DMS 273 (cell line): ENCODE measurements around the gene MTERF2.

Experiments used
- DNase-seq: peaks from one replicate; lab custom pipeline; 2025; ENCODE audit not compliant: unreplicated experiment; lab: John Stamatoyannopoulos, UW

Gene MTERF2

GRCh38 chr12:106954462-106955376 is 32.2 kb downstream of the MTERF2 start:
- no peak for DNase-seq

DNA sequence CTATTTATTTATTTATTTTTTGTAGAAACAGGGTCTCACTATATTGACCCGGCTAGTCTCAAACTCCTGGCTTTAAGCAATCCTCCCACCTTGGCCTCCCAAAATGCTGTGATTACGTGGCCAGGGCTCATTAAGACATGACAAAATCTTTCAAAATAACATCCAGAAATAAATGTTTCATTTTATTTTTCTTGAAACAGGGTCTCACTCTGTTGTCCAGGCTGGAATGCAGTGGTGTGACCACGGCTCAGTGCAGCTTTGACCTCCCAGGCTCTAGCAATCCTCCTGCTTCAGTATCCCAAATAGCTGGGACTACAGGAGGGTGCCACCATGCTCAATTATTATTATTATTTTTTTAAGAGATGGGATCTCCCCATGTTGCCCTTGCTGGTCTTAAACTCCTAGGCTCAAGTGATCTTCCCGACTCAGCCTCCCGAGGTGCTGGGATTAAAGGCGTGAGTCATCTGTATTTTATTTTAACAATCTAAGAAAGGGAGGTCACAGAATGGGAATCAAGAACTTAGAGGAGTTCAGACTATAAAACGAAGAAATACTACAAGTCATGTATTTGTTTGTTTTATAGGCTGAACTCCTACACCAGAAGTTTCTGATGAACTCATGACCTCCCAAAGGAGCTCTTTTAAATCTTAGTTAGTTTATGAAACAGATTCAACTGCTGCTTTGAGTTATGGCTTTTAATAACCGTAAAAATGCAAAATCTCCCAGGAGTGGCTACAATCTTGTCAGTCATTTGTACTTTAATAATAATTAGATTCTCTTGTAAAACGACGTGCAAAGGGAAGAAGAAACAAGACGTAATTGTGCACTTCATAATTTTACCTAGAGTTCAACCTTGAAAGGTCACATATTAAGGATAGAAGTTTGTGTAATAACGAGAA is 33.3 kb downstream of the MTERF2 start:
- DNase-seq: no peak

- DNase-seq: no peak
These were observed 36.4 kb downstream of the MTERF2 start for GRCh38 chr12:106950591-106950990.

DNA sequence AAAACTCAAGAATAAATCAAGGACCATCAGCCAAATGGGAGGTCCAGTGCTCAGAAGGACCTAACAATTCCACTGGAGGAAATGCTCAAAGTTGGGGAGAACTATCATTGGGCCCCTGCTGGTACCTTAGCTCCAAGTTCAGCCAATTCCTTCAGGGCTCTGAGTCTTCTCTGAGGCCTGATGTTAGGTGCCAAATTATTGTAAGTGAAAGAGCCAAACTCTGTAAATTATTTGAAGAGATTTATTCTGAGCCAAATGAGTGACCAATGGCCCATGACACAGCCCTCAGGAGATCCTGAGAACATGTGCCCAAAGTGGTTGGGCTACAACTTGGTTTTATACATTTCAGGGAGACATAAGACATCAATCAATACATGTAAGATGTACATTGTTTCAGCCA is 39.5 kb downstream of the MTERF2 start:
- DNase-seq: no peak

DNA sequence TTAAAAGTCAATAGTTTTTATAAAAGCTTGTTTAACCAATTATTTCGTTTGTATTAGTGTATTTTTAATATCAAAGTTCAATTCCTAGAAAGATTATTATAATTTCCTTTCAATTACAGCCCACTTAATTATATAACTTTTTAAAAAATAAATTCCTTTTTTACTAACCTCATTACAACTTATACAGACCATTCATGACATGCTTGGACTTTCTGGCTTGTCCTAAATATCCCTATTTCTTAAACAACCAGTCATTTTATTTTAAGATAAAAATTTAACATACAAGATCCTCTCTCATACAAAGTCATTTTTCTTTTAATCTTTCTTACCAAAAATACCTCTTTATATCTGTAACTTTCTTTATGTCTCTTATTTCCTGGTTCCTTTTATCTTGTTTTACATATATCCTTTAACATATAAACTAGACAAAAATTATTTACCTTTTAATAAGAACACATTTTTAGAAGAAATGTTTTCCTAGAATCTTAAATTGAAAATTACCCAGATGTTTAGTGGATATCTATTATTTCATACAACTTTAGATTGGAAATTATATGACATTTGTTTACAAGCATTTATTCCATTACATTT is 41.6 kb downstream of the MTERF2 start:
- DNase-seq: peak; percentile 29

- DNase-seq: no peak
These were observed 44.2 kb downstream of the MTERF2 start for GRCh38 chr12:106942775-106943174.

GRCh38 chr12:106941481-106942156 is 45.3 kb downstream of the MTERF2 start:
- no peak for DNase-seq

GRCh38 chr12:106934277-106934676 is 52.7 kb downstream of the MTERF2 start:
- DNase-seq: no peak
